Liver (tissue), 9 donors: ENCODE measurements around the gene R3HDM1. TPM values are rescaled to one million over a fixed set of nuclear protein-coding genes. Genes with fewer than 3 reads are reported as not detected.

ENCODE experiments used
- DNase-seq: peaks from one replicate; pipeline ENCODE4 v3.0.0-alpha.2; 2017; ENCODE audit warnings: low spot score
- H3K27ac ChIP-seq, 2 donors: one replicate each; pipeline ENCODE4 v1.7.0; 2013; ENCODE audit warnings: inconsistent platforms in 2 of 2, low read length in 2 of 2, control low read depth in 1 of 2, low read depth in 1 of 2, mild to moderate bottlenecking in 1 of 2
- H3K27me3 ChIP-seq, 4 donors: one replicate each; pipeline versions ENCODE4 v1.6.1 to v1.7.0; 2013; ENCODE audit warnings: low read length in 3 of 4, inconsistent platforms in 1 of 4, mild to moderate bottlenecking in 1 of 4, moderate library complexity in 1 of 4; ENCODE audit not compliant: control insufficient read depth in 4 of 4, insufficient read depth in 4 of 4
- H3K36me3 ChIP-seq, 4 donors: one replicate each; pipeline versions ENCODE4 v1.6.1 to v1.7.0; 2013; ENCODE audit warnings: low read length in 3 of 4, mild to moderate bottlenecking in 3 of 4, low read depth in 1 of 4, moderate library complexity in 1 of 4; ENCODE audit not compliant: control insufficient read depth in 4 of 4, insufficient read depth in 3 of 4
- H3K4me1 ChIP-seq, 4 donors: one replicate each; pipeline versions ENCODE4 v1.6.1 to v1.7.0; 2013; ENCODE audit warnings: low read length in 3 of 4, mild to moderate bottlenecking in 3 of 4, moderate library complexity in 1 of 4; ENCODE audit not compliant: control insufficient read depth in 4 of 4, insufficient read depth in 4 of 4
- H3K4me3 ChIP-seq, 3 donors: one replicate each; pipeline versions ENCODE4 v1.6.1 to v1.7.0; 2013; ENCODE audit warnings: low read length in 3 of 3, control low read depth in 1 of 3, low read depth in 1 of 3, mild to moderate bottlenecking in 1 of 3
- H3K9ac ChIP-seq, 2 donors: one replicate each; pipeline ENCODE4 v1.7.0; 2013; ENCODE audit warnings: low read length in 2 of 2, mild to moderate bottlenecking in 2 of 2, moderate library complexity in 2 of 2, control low read depth in 1 of 2, low read depth in 1 of 2
- H3K9me3 ChIP-seq, 4 donors: one replicate each; pipeline versions ENCODE4 v1.6.1 to v1.7.0; 2013; ENCODE audit warnings: low read length in 3 of 4; ENCODE audit not compliant: control insufficient read depth in 4 of 4
- ATF3 ChIP-seq: IDR thresholded peaks from 2 replicates; pipeline ENCODE4 v1.6.1; 2016; ENCODE audit warnings: antibody characterized with exemption
- EGR1 ChIP-seq, 2 donors: IDR thresholded peaks; 2 replicates each; pipeline ENCODE4 v1.6.1; 2016 to 2018; ENCODE audit warnings: antibody characterized with exemption in 2 of 2, low read depth in 2 of 2
- FOXA1 ChIP-seq: IDR thresholded peaks from 2 replicates; pipeline ENCODE4 v1.6.1; 2016; ENCODE audit warnings: antibody characterized with exemption
- FOXA2 ChIP-seq: IDR thresholded peaks from 2 replicates; pipeline ENCODE4 v1.6.1; 2016; ENCODE audit warnings: antibody characterized with exemption
- GABPA ChIP-seq, 2 donors: IDR thresholded peaks in 1 of 2; conservative IDR thresholded peaks in 1 of 2; 2 replicates each; pipeline ENCODE4 v1.6.1; 2016; ENCODE audit warnings: antibody characterized with exemption in 2 of 2, mild to moderate bottlenecking in 1 of 2, moderate library complexity in 1 of 2
- HNF4A ChIP-seq, 2 donors: conservative IDR thresholded peaks; 2 replicates each; pipeline ENCODE4 v1.6.1; 2016; ENCODE audit warnings: antibody characterized with exemption in 2 of 2, mild to moderate bottlenecking in 2 of 2
- HNF4G ChIP-seq: IDR thresholded peaks from 2 replicates; pipeline ENCODE4 v1.6.1; 2016; ENCODE audit warnings: antibody characterized with exemption
- JUND ChIP-seq, 2 donors: IDR thresholded peaks; 2 replicates each; pipeline ENCODE4 v1.6.1; 2016; ENCODE audit warnings: antibody characterized with exemption in 2 of 2
- MAX ChIP-seq: IDR thresholded peaks from 2 replicates; pipeline ENCODE4 v1.6.1; 2016; ENCODE audit warnings: antibody characterized with exemption
- NR2F2 ChIP-seq: IDR thresholded peaks from 2 replicates; pipeline ENCODE4 v1.6.1; 2016; ENCODE audit warnings: antibody characterized with exemption
- RAD21 ChIP-seq, 2 donors: IDR thresholded peaks; 2 replicates each; pipeline ENCODE4 v1.6.1; 2016; ENCODE audit warnings: antibody characterized with exemption in 2 of 2, mild to moderate bottlenecking in 2 of 2
- RXRA ChIP-seq, 2 donors: IDR thresholded peaks; 2 replicates each; pipeline ENCODE4 v1.6.1; 2017 to 2018; ENCODE audit warnings: antibody characterized with exemption in 2 of 2, mild to moderate bottlenecking in 1 of 2
- SP1 ChIP-seq: IDR thresholded peaks from 2 replicates; pipeline ENCODE4 v1.6.1; 2018; ENCODE audit warnings: antibody characterized with exemption, mild to moderate bottlenecking
- TAF1 ChIP-seq: conservative IDR thresholded peaks from 2 replicates; pipeline ENCODE4 v1.6.1; 2016; ENCODE audit warnings: antibody characterized with exemption, mild to moderate bottlenecking
- YY1 ChIP-seq: IDR thresholded peaks from 2 replicates; pipeline ENCODE4 v1.6.1; 2016; ENCODE audit warnings: antibody characterized with exemption, mild to moderate bottlenecking
- WGBS: extraction: QIAGEN DNeasy Blood & Tissue Kit; methylation state at CpG from one replicate; pipeline ENCODE4 v1.1.7; 2013; 5-methylcytosine and 5-hydroxymethylcytosine counted together
- polyA plus RNA-seq, 2 donors: library from polyadenylated mRNA; stranded (reverse) in 1 of 2; unstranded in 1 of 2; fragments of 200-250 nt in 1 of 2; fragments of >200 nt in 1 of 2; fragmentation: Nextera tagmentation in 1 of 2; extraction: Ambion mirVana in 1 of 2; gene quantifications; one replicate each; pipeline versions ENCODE4 v1.2.1 to v1.2.3, GENCODE V29; 2013 to 2015
- total RNA-seq, 2 donors: library from RNA; depleted of rRNA; stranded (reverse); fragments of >200 nt; gene quantifications; one replicate each; pipeline ENCODE4 v1.2.3, GENCODE V29; 2014
- TF ChIP-seq, protein P1 (sequence below): IDR thresholded peaks from 2 replicates; pipeline ENCODE4 v1.6.1; 2016; ENCODE audit warnings: antibody characterized with exemption
- TF ChIP-seq, protein P2 (sequence below): fragments of 150-350 bp; IDR thresholded peaks from 2 replicates; pipeline ENCODE4 v1.5.1; 2017; ENCODE audit warnings: improper control_type of control experiment, low read depth, low read length; ENCODE audit not compliant: missing input control
- TF ChIP-seq, protein P3 (sequence below): IDR thresholded peaks from 2 replicates; pipeline ENCODE4 v1.6.1; 2016; ENCODE audit warnings: antibody characterized with exemption, mild to moderate bottlenecking
- donor health status: healthy.
- donor health status: healthy.
- donor health status: healthy.
- donor health status: healthy.
- donor health status: healthy.

Gene R3HDM1
- total and polyA plus RNA-seq, 4 donors: 6.0 to 10.0 (median 8.8) TPM

- DNase-seq: no peak
- H3K27ac ChIP-seq: no peak overlapping the region
- peaks cover 1 to 22% (median 10%) of the 10 kb centered on the region in 4 donors for H3K36me3 ChIP-seq
- no peaks in the 10 kb centered on the region for H3K27me3 ChIP-seq
- TF ChIP-seq FOXA2 (no peak), MAX (no peak), YY1 (no peak), NR2F2 (no peak), JUND (IDR thresholded peaks at IDR 0.05) (no peak)
- H3K4me1 ChIP-seq: peaks cover 0 to 21% (median 7%) of the 10 kb centered on the region in 4 donors
- WGBS: 97% methylated on average over 4 of the region's 4 CpGs
- H3K9ac ChIP-seq: no peak overlapping the region
- H3K9me3 ChIP-seq: no peaks in the 10 kb centered on the region
- H3K4me3 ChIP-seq: no peak overlapping the region
These were observed 214.3 kb downstream of the R3HDM1 start for GRCh38 chr2:135745545-135745944.

- Histone ChIP-seq H3K36me3 (peaks cover 7 to 59% (median 53%) of the 10 kb centered on the region in 4 donors), H3K27me3 (no peaks in the 10 kb centered on the region), H3K9ac (no peak overlapping the region), H3K9me3 (peaks cover 0 to 10% (median 6%) of the 10 kb centered on the region in 4 donors), H3K4me1 (no peaks in the 10 kb centered on the region), H3K27ac (no peak overlapping the region), H3K4me3 (no peak overlapping the region)
- no peak for TF ChIP-seq MAX
- TF ChIP-seq, protein P1, sequence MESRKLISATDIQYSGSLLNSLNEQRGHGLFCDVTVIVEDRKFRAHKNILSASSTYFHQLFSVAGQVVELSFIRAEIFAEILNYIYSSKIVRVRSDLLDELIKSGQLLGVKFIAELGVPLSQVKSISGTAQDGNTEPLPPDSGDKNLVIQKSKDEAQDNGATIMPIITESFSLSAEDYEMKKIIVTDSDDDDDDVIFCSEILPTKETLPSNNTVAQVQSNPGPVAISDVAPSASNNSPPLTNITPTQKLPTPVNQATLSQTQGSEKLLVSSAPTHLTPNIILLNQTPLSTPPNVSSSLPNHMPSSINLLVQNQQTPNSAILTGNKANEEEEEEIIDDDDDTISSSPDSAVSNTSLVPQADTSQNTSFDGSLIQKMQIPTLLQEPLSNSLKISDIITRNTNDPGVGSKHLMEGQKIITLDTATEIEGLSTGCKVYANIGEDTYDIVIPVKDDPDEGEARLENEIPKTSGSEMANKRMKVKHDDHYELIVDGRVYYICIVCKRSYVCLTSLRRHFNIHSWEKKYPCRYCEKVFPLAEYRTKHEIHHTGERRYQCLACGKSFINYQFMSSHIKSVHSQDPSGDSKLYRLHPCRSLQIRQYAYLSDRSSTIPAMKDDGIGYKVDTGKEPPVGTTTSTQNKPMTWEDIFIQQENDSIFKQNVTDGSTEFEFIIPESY: no peak
- TF ChIP-seq HNF4G: no peak
- no peak for TF ChIP-seq FOXA2
- TF ChIP-seq SP1: no peak
- no peak for TF ChIP-seq TAF1
- TF ChIP-seq HNF4A (conservative IDR thresholded peaks at IDR 0.05): no peak
- TF ChIP-seq EGR1 (IDR thresholded peaks at IDR 0.05; ENCODE audit: low read depth in 2 of 2): no peak
- TF ChIP-seq YY1: no peak
- no peak for TF ChIP-seq ATF3
- no peak for TF ChIP-seq GABPA (IDR thresholded peaks at IDR 0.05 in 1 of 2, conservative IDR thresholded peaks at IDR 0.05 in 1 of 2)
- no peak for TF ChIP-seq NR2F2
- TF ChIP-seq FOXA1: no peak
- TF ChIP-seq, protein P2, sequence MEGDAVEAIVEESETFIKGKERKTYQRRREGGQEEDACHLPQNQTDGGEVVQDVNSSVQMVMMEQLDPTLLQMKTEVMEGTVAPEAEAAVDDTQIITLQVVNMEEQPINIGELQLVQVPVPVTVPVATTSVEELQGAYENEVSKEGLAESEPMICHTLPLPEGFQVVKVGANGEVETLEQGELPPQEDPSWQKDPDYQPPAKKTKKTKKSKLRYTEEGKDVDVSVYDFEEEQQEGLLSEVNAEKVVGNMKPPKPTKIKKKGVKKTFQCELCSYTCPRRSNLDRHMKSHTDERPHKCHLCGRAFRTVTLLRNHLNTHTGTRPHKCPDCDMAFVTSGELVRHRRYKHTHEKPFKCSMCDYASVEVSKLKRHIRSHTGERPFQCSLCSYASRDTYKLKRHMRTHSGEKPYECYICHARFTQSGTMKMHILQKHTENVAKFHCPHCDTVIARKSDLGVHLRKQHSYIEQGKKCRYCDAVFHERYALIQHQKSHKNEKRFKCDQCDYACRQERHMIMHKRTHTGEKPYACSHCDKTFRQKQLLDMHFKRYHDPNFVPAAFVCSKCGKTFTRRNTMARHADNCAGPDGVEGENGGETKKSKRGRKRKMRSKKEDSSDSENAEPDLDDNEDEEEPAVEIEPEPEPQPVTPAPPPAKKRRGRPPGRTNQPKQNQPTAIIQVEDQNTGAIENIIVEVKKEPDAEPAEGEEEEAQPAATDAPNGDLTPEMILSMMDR: no peak
- TF ChIP-seq RAD21 (IDR thresholded peaks at IDR 0.05): no peak
- TF ChIP-seq JUND (IDR thresholded peaks at IDR 0.05): no peak
- no peak for TF ChIP-seq RXRA (IDR thresholded peaks at IDR 0.05)
- TF ChIP-seq, protein P3, sequence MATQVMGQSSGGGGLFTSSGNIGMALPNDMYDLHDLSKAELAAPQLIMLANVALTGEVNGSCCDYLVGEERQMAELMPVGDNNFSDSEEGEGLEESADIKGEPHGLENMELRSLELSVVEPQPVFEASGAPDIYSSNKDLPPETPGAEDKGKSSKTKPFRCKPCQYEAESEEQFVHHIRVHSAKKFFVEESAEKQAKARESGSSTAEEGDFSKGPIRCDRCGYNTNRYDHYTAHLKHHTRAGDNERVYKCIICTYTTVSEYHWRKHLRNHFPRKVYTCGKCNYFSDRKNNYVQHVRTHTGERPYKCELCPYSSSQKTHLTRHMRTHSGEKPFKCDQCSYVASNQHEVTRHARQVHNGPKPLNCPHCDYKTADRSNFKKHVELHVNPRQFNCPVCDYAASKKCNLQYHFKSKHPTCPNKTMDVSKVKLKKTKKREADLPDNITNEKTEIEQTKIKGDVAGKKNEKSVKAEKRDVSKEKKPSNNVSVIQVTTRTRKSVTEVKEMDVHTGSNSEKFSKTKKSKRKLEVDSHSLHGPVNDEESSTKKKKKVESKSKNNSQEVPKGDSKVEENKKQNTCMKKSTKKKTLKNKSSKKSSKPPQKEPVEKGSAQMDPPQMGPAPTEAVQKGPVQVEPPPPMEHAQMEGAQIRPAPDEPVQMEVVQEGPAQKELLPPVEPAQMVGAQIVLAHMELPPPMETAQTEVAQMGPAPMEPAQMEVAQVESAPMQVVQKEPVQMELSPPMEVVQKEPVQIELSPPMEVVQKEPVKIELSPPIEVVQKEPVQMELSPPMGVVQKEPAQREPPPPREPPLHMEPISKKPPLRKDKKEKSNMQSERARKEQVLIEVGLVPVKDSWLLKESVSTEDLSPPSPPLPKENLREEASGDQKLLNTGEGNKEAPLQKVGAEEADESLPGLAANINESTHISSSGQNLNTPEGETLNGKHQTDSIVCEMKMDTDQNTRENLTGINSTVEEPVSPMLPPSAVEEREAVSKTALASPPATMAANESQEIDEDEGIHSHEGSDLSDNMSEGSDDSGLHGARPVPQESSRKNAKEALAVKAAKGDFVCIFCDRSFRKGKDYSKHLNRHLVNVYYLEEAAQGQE: no peak
- DNase-seq: no peak
- 96% methylated on average over 2 of the region's 2 CpGs for WGBS
These were observed 224.3 kb downstream of the R3HDM1 start for GRCh38 chr2:135755573-135755972.
